Body of pancreas (tissue), 4 donors: ENCODE data around the gene UBE2V1. TPM values are rescaled to one million over a fixed set of nuclear protein-coding genes. Genes with fewer than 3 reads are reported as not detected.
A peak's percentile ranks its signal among the peaks of the same experiment; 100 is the strongest.

Experiments used
- ATAC-seq: fragments of 150-250 bp; one replicate; pipeline ENCODE4 v1.9.1; 2016
- DNase-seq, 4 donors: peaks; one replicate each; pipeline ENCODE4 v3.0.0-alpha.2; 2019
- H3K27ac ChIP-seq, 4 donors: fragments of 200-600 bp; sonication (generic); 1 replicate in 3 of 4; 2 replicates in 1 of 4; pipeline versions ENCODE4 v1.5.1 to v1.6.1; 2016 to 2019; ENCODE audit warnings: mild to moderate bottlenecking in 1 of 4, mixed read lengths in 1 of 4, moderate library complexity in 1 of 4
- H3K27me3 ChIP-seq, 2 donors: fragments of 200-600 bp; sonication (generic); one replicate each; pipeline ENCODE4 v1.6.0; 2016; ENCODE audit warnings: mild to moderate bottlenecking in 1 of 2
- H3K36me3 ChIP-seq, 2 donors: fragments of 200-600 bp; sonication (generic); replicated peaks in 1 of 2; 2 replicates each; pipeline ENCODE4 v1.5.1; 2016; ENCODE audit warnings: low read depth in 2 of 2; ENCODE audit not compliant: insufficient read depth in 1 of 2
- H3K4me1 ChIP-seq: fragments of 200-600 bp; sonication (generic); one replicate; pipeline ENCODE4 v1.6.0; 2016
- H3K4me3 ChIP-seq, 2 donors: fragments of 200-600 bp; sonication (generic); 1 replicate in 1 of 2; 2 replicates in 1 of 2; pipeline ENCODE4 v1.5.1; 2016 to 2019
- H3K9me3 ChIP-seq, 3 donors: fragments of 200-600 bp; sonication (generic); 1 replicate in 2 of 3; 2 replicates in 1 of 3; pipeline ENCODE4 v1.5.1; 2016
- CTCF ChIP-seq, 7 experiments: fragments of 450-650 bp in 4 of 7; fragments of 200-600 bp in 3 of 7; sonication (generic) in 3 of 7; IDR thresholded peaks; one replicate each; pipeline ENCODE4 v1.5.1; 2016 to 2019; ENCODE audit warnings: antibody characterized with exemption in 7 of 7
- POLR2A ChIP-seq, 3 donors: fragments of 450-650 bp; IDR thresholded peaks; one replicate each; pipeline ENCODE4 v1.6.1; 2016; ENCODE audit warnings: antibody characterized with exemption in 3 of 3, mild to moderate bottlenecking in 2 of 3
- WGBS, 2 donors: methylation state at CpG; one replicate each; pipeline ENCODE4 v1.1.5; 2017; 5-methylcytosine and 5-hydroxymethylcytosine counted together
- intact Hi-C: fragments of 100-400 bp; cut with DNase I; formaldehyde crosslinking; loops from one replicate; pipeline ENCODE4 v1.15.1; 2023
- total RNA-seq, 2 donors: library from RNA; depleted of rRNA; stranded (reverse); fragments of >200 nt; gene quantifications; one replicate each; pipeline ENCODE4 v1.1.0, GENCODE V29; 2016

UBE2V1 gene
- total RNA-seq, 2 donors from 2014 or later, result 42.0 to 43.8 TPM

GRCh38 chr20:50146214-50146613 is 33.3 kb upstream of the UBE2V1 start:
- intact Hi-C loops, result no loop called here
- no peak overlapping the region for H3K4me3 ChIP-seq
- WGBS, 2 donors, result 73 to 78% methylated on average over 3 to 6 of the region's 6 CpGs
- H3K27ac ChIP-seq, result peak overlapping the region in 1 of 4 donors; percentile 53
- H3K9me3 ChIP-seq, result no peaks in the 10 kb centered on the region
- no peaks in the 10 kb centered on the region for H3K27me3 ChIP-seq
- H3K36me3 ChIP-seq, result no peaks in the 10 kb centered on the region
- peaks cover 43% of the 10 kb centered on the region for H3K4me1 ChIP-seq
- no peak for DNase-seq
- no peak for ATAC-seq
- TF ChIP-seq CTCF (IDR thresholded peaks at IDR 0.05) (no peak), POLR2A (IDR thresholded peaks at IDR 0.05) (no peak)

GRCh38 chr20:50145566-50145965 is 32.6 kb upstream of the UBE2V1 start:
- no peak overlapping the region for H3K27ac ChIP-seq

GRCh38 chr20:50144362-50144761 is 31.4 kb upstream of the UBE2V1 start:
- Histone ChIP-seq H3K4me1 (peaks cover 31% of the 10 kb centered on the region), H3K9me3 (no peaks in the 10 kb centered on the region), H3K27ac (peak overlapping the region in 1 of 4 donors; percentile 42), H3K4me3 (no peak overlapping the region), H3K36me3 (no peaks in the 10 kb centered on the region), H3K27me3 (no peaks in the 10 kb centered on the region)
- TF ChIP-seq POLR2A (IDR thresholded peaks at IDR 0.05) (no peak), CTCF (IDR thresholded peaks at IDR 0.05) (no peak)
- peak in 1 of 4 donors; percentile 63 for DNase-seq
- ATAC-seq, result peak; percentile 39
- 59 to 62% methylated on average over 4 of the region's 4 CpGs for WGBS, 2 donors
- intact Hi-C loops, result no loop called here

More at GRCh38 chr20:50145566-50145965, 32.6 kb upstream of the UBE2V1 start:
- no peak for ATAC-seq
- Histone ChIP-seq H3K4me3 (no peak overlapping the region), H3K4me1 (peaks cover 43% of the 10 kb centered on the region), H3K36me3 (no peaks in the 10 kb centered on the region), H3K9me3 (no peaks in the 10 kb centered on the region), H3K27me3 (no peaks in the 10 kb centered on the region)
- no peak for DNase-seq
- TF ChIP-seq CTCF (IDR thresholded peaks at IDR 0.05) (no peak), POLR2A (IDR thresholded peaks at IDR 0.05) (no peak)
- WGBS, 2 donors, result 94% methylated on average over 6 of the region's 6 CpGs
- intact Hi-C loops, result no loop called here

DNA sequence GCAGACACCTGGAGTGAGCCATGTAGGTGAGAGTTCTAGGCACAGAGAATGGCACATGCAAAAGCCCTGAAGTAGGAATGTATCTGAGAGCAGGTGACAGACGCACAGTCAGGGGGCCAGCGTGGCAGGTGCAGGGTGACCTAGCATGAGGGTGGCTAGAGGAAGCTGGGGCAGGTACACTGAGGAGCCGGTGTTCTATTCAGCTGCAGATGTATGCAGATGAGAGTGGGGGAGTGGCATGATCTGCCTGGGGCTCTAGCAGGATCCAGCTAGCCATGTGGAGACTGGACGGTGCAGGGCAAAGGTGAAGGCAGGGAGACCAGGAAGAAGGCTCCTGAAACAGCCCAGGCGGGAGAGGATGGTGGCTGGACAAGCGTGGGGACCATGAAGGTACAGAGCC is 29.9 kb upstream of the UBE2V1 start:
- DNase-seq (no peak), ATAC-seq (no peak)
- no peaks in the 10 kb centered on the region for H3K36me3 ChIP-seq
- H3K9me3 ChIP-seq, result no peaks in the 10 kb centered on the region
- intact Hi-C loops, result no loop called here
- WGBS, 2 donors, result 87 to 100% methylated on average over 6 of the region's 6 CpGs
- no peaks in the 10 kb centered on the region for H3K27me3 ChIP-seq
- H3K27ac ChIP-seq, result no peak overlapping the region
- peaks cover 36% of the 10 kb centered on the region for H3K4me1 ChIP-seq
- no peak overlapping the region for H3K4me3 ChIP-seq
- no peak for TF ChIP-seq POLR2A (IDR thresholded peaks at IDR 0.05)
- TF ChIP-seq CTCF (IDR thresholded peaks at IDR 0.05), result no peak

DNA sequence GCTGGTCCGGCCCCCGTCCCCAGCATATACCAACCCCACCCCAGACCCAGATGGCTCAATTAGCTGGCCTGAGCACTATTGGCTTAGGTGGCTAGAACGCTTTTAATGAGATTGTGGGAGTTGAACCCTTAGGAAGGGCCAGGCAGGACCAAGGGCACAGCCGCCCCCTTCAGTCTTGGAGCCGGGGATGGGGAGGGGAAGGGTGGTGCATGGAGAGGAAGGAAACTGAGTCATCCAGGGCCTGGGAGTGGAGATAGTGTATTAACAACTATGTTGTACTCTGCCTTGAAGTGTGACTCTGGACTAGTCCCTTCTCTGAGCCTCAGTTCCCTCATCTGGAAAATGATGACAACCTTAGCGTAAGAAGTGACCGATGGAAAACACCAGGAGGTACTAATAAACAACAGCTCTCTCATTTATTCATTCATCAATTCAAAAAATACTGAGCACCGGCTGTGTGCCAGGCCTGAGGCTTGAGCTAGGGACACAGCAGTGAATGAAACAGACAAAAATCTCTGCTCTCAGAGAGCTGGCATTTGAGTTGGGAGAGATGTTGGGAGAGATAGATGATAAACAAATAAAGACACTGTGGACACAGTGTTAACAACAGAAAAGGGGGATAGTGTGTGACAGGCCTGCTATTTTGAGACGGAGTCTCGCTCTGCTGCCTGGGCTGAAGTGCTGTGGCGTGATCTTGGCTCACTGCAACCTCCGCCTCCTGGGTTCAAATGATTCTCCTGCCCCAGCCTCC is 29.0 kb upstream of the UBE2V1 start:
- no peak overlapping the region for H3K4me3 ChIP-seq
- ATAC-seq (no peak), DNase-seq (no peak)
- intact Hi-C loops, result no loop called here
- peaks cover 44% of the 10 kb centered on the region for H3K4me1 ChIP-seq
- WGBS, 2 donors, result 90 to 95% methylated on average over 9 to 12 of the region's 12 CpGs
- H3K27me3 ChIP-seq, result no peaks in the 10 kb centered on the region
- TF ChIP-seq CTCF (IDR thresholded peaks at IDR 0.05), result no peak
- TF ChIP-seq POLR2A (IDR thresholded peaks at IDR 0.05), result no peak
- no peaks in the 10 kb centered on the region for H3K9me3 ChIP-seq
- H3K27ac ChIP-seq, result peak overlapping the region in 1 of 4 donors; percentile 7
- no peaks in the 10 kb centered on the region for H3K36me3 ChIP-seq
